GM19043 (cell line): ENCODE results near the gene CUX1.

ENCODE experiments used
- ATAC-seq: cut with Tn5 transposase; IDR thresholded peaks from one replicate; pipeline ENCODE4 v1.9.1; 2021; ENCODE audit warnings: low read depth; ENCODE audit not compliant: unreplicated experiment

The CUX1 gene

DNA sequence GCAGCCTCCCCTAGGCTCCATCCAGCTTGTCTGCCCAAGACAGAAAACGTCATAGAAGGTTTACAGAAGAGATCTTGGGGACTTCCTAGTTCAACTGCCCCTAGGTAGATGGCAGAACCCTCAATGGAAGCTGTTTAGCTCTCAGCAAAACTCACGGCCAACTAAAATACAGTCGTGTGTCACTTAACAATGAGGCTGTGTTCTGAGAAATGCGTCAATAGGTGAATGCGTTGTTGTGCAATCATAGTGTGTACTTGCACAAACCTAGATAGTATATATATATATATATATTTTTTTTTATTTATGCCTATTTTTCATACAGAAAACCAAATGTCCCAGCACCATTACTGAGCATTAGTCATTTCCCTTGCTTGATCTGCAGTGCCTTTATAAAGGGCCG, 368.9 kb downstream of the CUX1 start:
- ATAC-seq: no peak

GRCh38 chr7:102188746-102189145, 371.3 kb downstream of the CUX1 start:
- no peak for ATAC-seq

- ATAC-seq: no peak
Observed at GRCh38 chr7:102189756-102190155, 372.3 kb downstream of the CUX1 start.

- no peak for ATAC-seq
Observed at GRCh38 chr7:102190776-102191350, 373.4 kb downstream of the CUX1 start.

GRCh38 chr7:102191556-102192379, 374.3 kb downstream of the CUX1 start:
- no peak for ATAC-seq

DNA sequence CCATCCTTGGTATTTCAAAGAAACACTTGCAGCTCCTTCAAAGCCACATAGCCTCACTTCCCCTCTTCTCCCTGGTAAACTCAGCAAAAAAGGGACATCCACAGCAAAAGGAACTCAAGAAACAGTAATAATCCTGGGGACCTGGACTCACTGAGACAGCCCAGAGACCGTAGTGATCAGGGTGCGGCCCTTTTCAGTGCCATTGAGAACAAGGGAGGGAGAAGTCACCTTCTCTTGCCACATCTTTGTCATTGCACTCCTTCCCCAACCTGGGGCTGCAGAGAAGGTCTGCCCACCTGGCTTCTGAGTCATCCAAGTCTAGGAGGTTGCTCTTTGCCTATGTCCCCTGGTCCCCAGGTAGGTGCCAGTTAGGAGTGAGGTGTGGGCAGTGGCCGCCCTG, 375.4 kb downstream of the CUX1 start:
- ATAC-seq: no peak

DNA sequence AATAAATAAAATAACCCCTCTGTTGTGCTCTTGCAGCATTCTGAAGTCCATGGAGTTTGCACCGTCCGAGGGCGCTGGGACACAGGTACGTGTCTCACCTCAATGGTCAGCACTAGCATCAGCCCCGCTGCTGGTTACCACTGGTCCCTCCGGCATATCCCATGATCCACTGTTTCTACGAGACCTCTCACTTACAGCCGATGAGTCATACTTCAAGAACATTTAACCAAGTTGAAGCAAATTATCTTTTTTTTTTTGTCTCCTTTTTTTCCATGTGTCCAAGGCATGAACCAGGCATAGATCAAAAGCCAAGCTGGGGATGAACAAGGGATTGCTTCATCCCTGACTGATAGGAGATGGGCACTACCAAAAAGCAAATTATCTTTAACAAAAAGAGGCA, 376.4 kb downstream of the CUX1 start:
- ATAC-seq: no peak

GRCh38 chr7:102195361-102195760, 377.9 kb downstream of the CUX1 start:
- no peak for ATAC-seq

DNA sequence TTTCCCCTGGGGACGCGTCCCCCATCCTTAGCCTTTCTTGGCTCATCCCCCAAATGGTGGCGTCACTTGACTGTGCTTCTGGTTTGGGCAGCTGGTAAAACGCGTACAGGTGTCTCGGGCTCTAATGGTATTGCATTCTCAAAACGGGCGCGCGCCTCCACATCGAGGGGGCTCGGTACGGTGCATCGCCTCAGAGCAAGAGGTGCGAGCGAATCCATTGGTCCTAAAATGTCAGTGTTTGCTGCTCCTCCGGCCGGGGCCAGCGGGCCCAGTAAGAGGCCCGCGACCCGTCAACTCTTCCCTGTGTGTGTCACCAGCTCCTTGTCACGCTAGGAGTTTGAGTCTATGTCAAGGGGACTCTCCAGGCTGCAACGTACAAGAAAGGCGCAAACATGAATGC, 378.6 kb downstream of the CUX1 start:
- no peak for ATAC-seq

- ATAC-seq: no peak
Observed at GRCh38 chr7:102197161-102197560, 379.7 kb downstream of the CUX1 start.

DNA sequence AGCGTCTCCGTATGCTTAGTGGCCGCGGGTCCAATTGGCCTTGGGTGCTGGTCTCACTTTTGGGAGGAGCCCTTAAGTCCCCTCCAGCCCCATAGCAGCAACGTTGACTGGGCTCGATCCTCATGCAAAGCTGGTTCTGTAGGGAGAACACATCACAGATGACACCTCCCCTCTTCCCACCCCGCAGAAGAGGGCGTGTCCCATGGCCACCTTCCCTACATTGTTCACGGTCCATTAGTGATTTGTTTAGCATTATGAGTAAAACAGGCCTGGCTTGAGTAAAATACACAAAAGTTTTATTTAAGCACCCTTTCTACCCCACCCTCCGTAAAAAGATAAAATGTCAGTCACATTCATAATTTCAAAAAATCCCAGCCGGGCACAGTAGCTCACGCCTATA, 380.2 kb downstream of the CUX1 start:
- ATAC-seq: no peak

- no peak for ATAC-seq
Observed at GRCh38 chr7:102198417-102198956, 381.1 kb downstream of the CUX1 start.

GRCh38 chr7:102201576-102201975, 384.1 kb downstream of the CUX1 start:
- ATAC-seq: no peak

DNA sequence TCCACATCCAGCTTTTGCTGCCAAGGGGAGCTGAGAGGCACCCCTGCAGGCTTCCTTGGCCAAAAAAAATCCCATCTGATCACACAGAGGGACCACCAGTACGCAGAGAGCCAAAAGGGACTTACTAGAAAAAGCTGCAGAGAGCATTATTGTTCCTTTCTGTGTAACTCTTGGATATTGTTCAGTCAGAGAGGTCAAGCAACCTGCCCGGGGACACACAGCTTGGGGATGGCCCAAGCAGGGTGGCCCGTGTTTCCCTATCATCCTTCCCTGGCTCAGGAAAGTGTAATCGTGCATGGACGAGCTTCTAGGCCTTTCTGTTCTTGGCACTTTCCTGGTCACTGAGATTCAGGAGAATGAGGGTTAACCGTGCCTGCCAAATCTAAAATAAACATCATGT, 385.1 kb downstream of the CUX1 start:
- no peak for ATAC-seq

DNA sequence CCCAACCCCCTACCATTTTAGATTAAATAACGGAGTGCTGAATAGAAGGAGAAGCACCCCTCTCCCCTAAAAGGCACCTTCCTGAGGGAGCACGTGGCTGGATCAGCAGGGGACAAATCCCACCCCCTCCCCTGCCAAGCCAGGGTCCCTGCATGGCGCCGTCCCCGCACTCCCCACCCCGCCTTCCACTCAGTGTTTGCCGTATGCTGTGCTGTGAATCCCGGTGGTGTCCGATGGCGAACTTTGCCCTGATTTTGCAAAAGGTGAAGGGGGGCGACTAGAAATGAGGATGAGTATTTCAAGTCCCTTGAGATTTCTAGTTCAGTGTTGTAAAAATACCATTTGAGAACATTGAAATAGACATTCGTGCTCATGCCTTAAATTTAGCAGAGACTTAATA, 385.8 kb downstream of the CUX1 start:
- no peak for ATAC-seq

- ATAC-seq: no peak
Observed at GRCh38 chr7:102204212-102204611, 386.8 kb downstream of the CUX1 start.

- no peak for ATAC-seq
Observed at GRCh38 chr7:102205915-102206314, 388.5 kb downstream of the CUX1 start.

- ATAC-seq: no peak
Observed at GRCh38 chr7:102208826-102209225, 391.4 kb downstream of the CUX1 start.

DNA sequence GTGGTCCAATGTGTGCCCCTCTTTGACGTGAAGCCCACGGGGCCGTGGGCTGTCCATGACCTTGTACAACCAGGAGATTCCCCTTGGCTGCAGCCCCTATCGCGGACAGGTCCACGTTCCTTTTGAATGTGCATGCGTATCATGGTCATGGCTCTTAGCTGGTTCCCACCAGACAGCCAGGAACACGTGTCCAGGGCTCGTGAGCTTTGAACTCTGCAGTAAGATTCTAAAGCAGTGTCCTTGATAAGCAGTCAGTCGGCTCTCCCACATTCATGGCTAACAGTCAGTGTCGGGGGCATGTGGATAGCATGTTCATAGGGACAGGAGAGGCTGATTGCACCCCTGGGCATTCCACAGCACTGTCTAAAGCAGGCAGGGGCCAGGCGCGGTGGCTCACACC, 393.4 kb downstream of the CUX1 start:
- ATAC-seq: no peak

- no peak for ATAC-seq
Observed at GRCh38 chr7:102211590-102212550, 394.4 kb downstream of the CUX1 start.

GRCh38 chr7:102214477-102215072, 397.1 kb downstream of the CUX1 start:
- no peak for ATAC-seq
